Stimulated activated CD4-positive, alpha-beta T cell treated with anti-CD3 and anti-CD28 coated beads, Interleukin-1b, Interleukin-23, amount 100 ng/mL, for 1 hour (primary cell): ENCODE measurements around the gene DLST.

ENCODE experiments used
- DNase-seq, 2 donors: peaks; one replicate each; pipeline ENCODE4 v3.0.0-alpha.2; 2020; ENCODE audit warnings: low read depth in 2 of 2

The DLST gene

DNA sequence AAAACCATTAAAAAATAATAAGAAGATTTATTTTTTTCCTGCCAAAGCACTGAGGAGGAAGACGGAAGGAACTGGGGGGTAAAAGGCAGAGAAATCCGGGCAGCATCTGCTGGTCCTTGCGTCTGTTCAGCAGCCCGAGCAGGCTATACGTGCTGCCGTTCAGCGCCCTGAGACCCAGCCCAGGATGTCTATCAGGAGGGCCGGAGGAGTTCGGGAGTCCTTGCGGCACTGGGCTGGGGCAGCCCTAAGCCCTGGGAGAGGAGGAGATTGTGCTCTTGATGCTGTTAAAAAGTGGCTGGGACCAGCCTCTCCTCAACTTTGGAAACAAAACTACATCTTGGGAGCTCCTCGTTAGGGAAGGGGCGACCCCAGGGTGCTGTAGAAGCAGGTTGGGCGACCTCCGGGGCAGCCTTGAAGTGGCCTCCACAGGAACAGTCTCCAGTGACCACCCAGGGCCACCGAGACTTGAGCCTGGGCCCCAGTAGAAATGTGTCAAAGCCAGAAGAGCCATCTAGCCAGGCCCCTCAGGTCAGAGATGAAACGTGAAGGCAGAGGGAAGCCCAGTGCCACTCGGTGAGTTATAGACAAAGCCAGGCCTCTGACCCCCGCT is 59.3 kb downstream of the DLST start:
- DNase-seq, result no peak

DNA sequence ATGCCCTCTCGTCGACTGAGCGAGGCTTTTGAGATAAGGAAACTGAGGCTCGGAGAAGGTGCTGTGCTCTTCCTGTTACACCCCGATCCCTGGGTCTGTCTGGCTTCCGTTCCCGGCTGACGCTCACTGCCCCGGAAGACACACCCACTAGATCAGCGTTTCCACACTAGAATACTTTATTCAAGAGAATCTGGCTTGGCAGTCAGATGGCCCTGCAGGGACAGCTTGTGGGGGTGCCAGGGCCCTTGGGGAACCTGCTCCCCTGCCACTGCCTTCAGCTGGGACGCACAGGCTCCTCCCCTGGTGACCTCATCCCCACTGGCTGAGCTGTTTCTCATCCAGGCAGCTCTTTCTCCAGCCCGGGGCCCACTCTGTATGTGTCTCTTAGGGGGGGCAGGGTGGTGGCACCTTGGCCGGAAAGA is 60.0 kb downstream of the DLST start:
- DNase-seq, result peak in 1 of 2 donors; percentile 37

DNA sequence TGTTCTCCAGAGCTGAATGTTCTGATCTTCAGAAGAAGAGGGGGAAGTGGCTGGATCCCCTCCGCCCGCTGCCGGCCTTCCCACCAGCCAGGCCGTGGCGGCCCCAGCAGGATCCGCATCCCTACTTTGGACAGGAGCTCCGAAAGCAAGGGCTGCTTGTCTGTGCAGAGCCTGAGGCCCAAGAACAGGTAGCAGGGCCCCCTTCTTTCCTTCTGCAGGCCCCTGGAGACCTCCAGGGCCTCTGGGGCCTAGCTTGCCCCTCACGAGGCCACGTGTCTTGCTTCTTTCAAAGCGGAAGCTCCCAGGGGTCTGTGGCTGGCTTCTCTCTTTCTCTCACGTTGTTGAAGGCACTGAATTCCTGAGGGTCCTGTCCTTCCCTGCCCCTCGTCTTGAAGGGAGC is 60.5 kb downstream of the DLST start:
- no peak for DNase-seq

DNA sequence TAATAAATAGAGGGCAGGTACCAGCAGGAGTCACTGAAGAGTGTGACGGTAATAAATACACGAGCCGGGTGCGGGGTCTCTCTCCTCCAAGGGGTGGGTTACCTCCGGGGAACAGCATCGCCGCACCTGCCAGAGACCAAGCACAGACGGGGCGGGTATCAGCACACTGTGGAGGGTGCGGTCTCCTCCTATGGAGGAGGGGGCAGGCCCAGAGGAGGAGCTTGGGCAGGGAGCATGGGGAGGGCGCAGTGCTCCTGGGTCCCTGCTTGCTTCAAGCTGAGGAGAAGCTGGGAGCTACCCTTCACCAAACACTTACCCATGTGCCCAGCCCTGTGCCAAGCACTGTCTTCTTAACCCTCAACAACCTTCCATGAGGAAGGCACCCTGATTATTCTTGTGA is 60.9 kb downstream of the DLST start:
- DNase-seq, result no peak

DNA sequence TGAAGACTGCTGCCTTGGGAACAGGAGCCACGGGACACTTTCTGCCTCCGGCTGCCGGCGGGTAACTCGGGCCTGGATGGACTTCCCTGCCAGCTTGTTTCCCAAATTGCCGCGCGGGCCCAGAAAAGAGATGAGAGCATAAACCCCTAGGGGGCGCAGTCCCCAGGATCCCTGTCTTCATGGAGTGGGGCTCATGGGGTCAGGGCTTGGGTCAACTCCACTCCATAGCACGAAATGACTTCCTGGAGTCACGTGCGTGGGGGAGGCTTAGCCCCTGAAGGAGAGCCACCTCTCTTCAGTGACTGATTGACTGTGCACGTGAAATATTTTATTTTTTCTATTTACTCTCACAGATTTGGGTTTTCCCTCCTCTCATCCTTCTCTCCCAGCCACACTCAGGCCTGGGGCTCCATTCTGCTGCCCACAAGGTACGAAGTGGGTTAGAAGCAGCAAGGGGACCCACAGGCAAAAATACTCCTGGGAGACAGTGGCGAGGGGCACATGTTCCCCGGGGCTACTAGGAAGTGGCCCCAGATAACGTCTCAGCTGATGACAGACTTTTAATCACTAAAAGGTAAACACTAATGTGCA is 63.6 kb downstream of the DLST start:
- DNase-seq, result no peak

DNA sequence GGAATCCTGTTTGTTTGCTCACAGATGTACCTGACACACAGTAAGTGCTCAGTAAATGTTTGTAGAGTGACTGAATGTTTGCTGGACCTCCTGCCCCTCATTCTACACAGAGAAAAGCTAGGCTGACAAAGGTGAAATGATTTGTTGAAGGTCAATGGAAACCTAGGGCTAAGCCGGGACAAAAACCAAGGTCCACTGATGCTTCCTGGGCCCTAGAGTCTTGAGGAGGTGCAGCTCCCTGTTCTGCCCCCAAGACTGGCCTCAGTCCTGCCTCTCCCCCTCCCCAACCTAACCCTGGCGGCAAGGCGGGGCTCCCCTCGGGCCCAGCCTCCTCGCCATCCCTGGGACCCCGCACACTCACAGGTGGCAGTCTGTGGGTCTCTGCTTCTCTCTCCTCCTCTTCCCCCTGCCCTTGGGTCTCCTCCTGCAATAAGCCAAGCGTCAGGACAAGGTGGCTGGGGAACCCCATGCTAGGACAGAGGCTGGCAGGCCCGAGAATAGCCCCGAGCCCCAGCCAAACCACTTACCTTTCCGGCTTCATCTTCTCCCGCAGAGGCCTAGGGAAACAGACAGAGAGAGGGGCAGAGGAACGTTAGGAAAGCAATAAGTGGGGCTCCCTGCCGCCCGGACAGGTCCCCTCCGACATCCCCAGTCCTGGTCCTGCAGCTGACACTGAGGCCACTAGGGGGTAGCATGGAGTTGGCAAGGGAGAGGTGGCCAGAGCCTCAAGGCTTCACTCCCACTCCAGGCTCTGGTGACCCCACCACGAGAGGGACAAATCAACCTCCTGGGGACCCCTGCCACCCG is 64.3 kb downstream of the DLST start:
- DNase-seq, result peak; percentile 50 to 53

DNA sequence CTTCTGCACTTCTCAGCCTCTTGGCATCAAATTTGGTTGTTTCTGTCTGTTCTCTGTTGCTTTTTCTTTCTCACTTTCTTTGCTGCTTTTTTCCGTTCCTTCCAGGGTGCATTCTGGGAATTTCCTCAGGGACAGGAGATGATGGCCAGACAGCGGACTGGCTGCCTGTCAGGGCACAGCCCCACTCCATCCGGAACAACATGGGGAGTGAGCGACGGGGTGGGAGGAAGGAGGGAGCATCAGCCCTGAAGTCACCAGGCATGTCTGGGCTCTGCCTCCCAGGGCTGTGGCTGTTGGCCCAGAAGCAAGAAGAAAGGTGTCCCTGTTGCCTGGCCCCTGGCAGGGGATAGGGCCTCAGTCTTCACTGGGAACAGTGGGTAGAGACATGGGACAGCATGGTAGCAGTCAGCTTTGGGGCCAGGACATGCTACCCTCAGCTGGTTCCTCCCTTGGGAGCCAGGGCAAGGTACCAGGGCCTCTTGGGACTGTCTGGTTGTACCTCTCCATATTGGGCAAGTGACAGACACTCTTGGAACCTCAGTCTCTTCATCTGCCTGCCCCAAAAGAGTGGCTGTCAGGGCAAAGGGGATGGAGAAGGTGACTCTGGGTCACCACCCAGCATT is 65.1 kb downstream of the DLST start:
- no peak for DNase-seq

DNA sequence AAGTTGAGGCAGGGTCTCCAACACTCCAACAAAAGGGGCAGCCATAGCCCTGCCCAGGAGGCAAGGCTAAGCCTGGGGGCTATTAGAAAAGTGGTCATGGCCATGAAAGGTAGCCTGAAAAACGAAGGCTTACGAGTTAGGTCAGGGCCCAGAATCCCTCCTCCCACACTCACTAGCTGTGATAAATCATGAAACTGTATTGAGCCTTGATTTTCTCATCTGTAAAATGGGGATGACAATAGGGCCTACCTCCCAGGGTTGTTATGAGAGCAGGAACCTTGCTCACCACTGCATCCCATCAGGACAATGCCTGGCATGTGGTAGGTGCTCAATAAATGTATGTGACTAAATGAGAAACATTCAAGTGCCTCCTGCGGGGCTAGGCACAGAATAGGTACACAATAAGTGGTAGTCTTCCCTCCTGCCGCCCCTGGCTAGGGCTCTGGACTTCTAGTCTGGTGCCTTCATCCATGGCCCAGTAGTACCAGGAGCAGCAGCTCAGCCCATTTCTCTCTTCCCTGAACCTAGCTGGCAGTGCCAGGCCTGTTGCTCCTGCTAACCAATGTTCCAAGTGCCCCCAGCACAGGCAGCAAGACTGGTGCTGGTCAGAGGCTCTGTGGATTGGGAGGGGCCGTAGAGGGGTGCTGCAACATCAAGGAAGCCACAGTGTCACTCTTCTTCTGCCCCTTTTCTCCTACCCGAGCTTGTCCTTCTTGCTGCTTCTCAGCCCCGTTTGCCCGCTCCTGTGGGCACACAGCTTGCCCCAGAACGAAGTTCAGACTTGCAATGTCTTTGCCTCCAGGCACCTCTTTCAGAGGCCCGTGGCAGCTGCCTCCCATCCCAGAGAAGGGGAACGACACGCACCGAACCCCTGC is 65.9 kb downstream of the DLST start:
- DNase-seq, result no peak

DNA sequence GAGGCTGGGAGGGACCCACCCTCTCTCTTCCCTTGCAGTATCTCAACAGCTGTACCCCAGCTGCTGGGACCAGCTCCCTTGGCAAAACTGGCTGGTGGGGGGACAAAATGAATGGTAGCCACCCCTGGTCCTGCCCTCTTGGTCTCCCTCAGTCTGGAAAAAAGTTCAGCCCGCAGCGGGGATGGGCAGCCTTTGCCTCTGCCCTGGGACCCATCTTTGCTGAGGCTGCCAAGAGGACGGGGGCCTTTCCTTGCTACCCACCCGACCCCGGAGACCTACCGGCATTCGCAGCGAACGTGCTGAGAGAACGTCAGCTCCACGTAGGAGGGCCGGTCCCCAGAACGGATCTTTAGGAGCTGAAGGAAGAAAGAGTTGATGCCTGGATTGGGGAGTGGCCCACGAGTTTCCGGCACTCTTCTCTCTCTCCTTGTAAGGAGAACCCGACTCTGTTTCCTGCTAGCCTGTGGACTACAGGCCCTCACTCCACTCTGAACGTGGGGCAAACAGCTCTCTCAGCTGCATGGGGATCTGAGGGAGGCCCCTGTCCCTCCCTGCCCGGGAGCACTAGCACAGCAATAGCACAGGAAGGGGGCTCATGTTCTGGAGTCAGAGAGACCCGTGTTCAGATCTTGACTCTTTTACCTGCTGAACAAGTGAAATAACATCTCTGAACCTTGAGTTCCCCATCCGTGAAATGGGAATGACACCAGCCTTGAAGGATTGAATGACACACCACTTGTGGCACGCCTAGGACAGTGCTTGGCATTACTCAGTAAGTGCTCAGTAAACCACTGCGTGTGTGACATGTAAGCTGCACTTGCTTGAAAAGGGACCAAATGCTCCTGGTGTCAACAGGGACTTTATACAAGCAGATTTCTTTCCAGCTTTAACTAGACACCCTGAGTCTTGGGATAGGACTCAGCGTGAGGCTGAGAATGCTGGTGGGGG is 66.8 kb downstream of the DLST start:
- DNase-seq, result no peak

DNA sequence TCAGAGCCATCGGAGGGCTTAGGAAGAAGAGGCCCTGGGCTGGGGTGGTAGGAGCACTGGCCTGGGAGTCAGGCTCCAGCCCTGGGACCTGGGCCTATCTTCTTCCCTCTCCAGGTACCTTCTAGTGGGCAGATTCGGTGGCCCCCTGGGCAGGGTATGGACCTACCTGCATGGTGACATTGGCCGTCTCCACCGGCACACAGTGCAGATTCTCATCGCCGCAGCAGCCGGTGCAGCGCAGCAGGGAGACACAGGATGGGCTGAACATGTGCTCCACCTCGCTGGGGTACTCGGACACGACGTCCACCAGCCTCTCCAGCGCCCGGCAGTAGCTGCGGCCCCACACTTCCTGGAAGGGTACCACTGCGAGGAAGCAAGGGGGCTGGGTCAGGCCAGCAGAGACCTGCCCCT is 67.5 kb downstream of the DLST start:
- no peak for DNase-seq

DNA sequence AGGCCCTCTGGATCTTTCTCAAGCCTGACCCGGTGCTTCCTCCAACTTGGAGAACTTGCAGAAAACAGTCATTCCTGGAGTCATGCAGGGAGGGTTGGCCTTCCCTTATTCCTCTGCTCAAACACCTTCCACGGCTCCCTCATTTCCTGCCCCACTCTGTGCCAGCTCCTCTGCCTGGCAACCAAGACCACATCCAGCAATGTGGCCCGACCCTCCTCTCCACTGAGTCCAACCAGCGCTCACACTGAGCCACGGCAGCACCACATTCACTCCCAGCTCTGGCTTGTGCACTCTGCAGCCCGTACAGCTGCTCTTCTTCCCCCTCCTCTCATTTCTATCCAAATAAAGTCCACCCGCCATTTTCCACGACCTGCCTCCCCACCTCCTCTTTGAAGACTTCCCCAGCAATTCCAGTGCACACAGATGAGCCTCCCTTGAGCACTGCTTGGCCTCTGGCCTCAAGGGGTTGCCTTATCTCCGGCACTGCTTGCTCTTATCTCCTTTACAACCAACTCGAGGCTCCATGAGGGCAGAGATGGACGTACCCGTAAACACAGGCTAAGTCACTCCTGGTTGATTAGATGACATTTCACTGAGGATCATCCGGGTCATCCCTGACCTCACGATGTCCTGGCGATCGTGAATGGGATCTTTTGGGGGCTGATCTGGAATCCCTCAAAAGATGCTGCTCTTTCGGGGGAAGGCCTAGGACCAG is 68.3 kb downstream of the DLST start:
- no peak for DNase-seq

DNA sequence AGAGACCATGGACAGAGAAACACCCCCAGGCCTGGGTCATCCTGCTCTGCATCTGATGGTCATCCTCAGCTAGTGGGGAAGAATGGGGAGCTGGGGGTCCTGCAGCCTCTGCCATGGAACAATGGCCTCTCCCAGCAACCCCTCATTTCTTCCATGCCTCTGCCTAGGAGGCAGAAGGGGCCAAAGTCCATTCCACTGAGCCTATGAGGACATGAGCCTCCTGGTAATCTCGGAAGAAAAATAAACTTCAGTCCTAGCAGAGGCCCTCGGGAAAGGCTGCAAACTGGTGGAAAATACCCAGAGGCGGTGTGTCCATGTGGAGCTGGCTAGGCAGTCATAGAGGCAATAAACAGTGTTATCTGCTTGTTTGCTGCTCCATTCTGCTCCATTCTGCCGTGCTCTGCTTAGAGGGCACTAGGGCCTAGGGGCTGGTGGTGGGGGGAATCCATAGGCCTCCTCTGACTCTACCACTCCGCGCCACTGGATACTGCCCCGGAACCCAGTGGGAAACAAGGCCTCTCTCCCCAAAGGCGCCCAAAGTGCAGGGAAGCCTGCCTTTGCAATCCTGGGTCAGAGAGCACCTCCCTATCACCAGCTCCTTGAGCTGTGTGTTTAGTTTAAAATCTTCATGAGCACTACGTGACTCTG is 69.2 kb downstream of the DLST start:
- no peak for DNase-seq

DNA sequence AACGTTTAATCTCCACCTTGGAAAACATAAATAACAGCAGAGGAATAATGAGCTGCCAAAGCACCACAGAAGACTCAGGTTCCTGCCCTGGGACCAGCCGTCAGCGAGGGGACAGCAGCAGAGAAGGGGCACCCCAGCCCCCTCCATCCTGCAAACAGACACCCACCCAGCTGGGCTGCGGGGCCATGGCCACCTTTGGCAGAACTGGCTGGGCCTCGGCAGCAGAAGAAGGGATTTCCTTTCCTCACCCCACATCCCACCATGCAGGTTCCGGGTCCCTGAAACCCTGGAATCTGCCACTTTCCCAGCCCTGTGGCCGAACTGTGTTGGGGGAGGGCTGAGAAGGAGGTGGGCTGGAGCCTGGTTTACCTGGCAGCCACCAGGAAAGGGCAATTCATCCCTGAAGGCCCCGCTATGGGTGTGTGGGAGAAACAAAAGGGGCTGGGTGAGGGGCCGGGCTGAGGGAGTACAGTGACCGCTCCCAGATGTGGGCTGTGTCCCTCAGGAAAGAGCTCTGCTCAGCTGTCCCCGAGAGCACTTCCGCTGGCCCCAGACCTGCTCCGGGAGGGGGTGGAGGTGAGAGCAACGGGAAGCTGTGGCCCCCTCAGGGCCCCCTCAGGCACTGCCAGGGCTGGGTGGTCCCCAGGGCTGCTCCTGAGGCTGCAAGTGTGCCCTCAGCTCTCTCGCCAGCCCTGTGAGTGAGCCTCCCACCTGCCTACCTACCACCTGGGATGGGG is 69.9 kb downstream of the DLST start:
- DNase-seq, result no peak

DNA sequence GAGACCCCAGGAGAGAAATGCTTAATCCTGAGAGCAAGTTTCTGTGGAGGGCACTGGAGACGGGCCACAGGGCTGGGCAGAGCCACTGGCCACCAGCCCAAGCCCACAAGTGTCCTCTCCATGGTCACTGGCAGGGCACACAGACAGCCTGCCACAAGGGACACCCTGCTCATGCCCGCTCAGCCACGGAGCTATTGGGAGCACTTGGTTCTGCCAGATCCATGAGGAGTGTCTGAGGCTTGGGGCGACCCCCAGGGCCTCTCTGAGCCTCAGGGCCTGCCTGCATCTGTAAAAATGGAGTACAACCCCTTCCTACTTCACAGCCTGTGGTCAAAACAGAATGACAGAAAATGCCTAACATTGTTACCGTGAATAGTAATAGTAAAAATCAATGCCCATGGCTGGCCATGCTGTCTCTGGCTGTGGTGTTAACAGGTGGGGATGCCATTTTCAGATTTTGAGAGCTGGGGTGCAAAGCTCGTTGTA is 70.5 kb downstream of the DLST start:
- no peak for DNase-seq

DNA sequence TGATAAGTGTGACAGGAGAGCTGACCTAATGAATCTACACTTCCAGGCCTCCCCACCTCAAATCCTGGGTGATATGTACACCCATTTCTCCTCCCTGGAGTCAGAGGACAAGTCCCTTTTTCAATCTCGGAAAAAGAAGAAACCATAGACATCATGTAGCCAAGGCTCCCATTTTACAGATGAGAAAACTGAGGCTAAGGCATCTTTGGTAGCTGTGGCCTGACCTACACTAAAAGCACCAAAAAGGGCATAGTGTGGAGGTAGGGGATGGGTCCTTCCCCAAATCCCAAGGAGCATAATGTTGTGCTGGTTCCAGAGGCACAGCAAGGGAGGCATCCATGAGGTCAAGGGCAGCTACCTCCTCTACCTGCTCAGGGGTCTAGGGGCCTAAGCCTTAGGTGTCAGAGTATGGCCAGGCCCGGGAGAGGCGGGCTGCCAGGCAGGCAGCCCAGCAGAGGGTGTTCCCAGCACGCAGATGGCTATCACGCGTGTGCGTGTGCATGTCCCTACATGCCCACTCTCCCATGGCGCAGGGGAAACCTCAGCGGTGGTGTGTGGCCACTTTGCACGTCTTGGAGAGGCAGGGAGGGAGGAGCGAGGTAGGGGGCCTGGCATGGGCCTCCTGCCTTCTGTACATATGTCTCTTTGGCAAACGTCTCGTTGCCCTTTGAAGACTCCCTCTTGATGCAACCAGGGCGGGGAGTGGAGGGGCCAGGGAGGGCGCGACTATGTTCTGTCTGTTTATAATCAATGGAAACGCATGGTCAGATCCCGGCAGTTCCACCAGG is 71.2 kb downstream of the DLST start:
- DNase-seq, result no peak
